22Rv1 (cell line): Measurements from ENCODE around the gene RNU6-8.

Source experiments
- H3K27ac ChIP-seq: fragments of 450-650 bp; 2 replicates; pipeline ENCODE4 v1.5.1; 2017
- CTCF ChIP-seq: fragments of 450-650 bp; IDR thresholded peaks from 2 replicates; pipeline ENCODE4 v1.5.1; 2017; ENCODE audit warnings: mild to moderate bottlenecking
- ZFX ChIP-seq: fragments of 450-650 bp; IDR thresholded peaks from 2 replicates; pipeline ENCODE4 v1.6.1; 2017; ENCODE audit warnings: antibody characterized with exemption, borderline replicate concordance

RNU6-8 gene

GRCh38 chr14:32224737-32225377, 21.8 kb upstream of the RNU6-8 start:
- no peak overlapping the region for H3K27ac ChIP-seq
- peak; percentile 18; the same call in 1 of the 2 replicates for TF ChIP-seq CTCF
- no peak for TF ChIP-seq ZFX

GRCh38 chr14:32217301-32217700, 14.2 kb upstream of the RNU6-8 start:
- TF ChIP-seq CTCF: no peak
- no peak overlapping the region for H3K27ac ChIP-seq

DNA sequence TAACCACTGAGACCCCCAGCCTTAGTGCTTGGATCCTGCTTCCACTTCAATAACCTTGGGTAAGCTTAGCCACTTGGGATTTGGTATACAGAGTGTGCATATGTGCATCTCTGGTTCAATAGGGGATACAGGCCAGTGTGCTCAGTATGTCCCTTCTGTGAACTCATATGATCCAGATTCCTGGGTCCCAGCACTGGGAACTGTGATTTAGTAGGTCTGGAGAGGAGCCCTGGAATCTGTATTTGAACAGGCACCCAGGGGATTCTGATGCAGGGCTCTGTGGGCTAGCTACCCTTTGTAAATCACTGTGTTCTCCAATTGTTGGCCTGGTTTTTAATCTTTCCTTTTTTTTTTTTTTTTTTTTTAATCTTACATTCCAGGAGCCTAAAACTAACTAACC, 9.8 kb upstream of the RNU6-8 start:
- no peak overlapping the region for H3K27ac ChIP-seq
- TF ChIP-seq ZFX: no peak
- TF ChIP-seq CTCF: no peak

- H3K27ac ChIP-seq: no peak overlapping the region
- no peak for TF ChIP-seq ZFX
- no peak for TF ChIP-seq CTCF
These were observed 8.0 kb upstream of the RNU6-8 start for GRCh38 chr14:32211068-32211404.

DNA sequence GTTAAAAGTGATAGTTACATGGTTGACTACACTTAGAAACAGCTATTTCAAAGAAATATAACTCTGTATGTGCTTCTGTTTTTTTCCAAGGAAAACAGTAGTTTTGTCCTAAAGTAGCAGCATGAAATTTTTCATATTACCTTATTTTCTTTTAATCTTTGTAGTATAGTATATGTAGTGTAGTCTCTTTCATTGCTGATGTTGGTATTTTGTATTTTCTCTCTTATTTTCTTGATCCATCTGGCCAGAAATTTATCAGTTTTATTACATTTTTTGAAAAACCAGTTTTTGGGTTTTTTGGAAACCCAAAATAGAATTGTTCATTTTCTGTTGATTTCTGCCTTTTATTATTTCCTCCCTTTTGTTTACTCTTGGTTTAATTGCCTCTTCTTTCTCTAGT, 6.4 kb upstream of the RNU6-8 start:
- no peak for TF ChIP-seq CTCF
- no peak for TF ChIP-seq ZFX
- H3K27ac ChIP-seq: no peak overlapping the region

- no peak for TF ChIP-seq CTCF
- TF ChIP-seq ZFX: no peak
- H3K27ac ChIP-seq: no peak overlapping the region
These were observed 5.4 kb upstream of the RNU6-8 start for GRCh38 chr14:32208490-32208889.

GRCh38 chr14:32206552-32206951, 3.5 kb upstream of the RNU6-8 start:
- no peak for TF ChIP-seq CTCF
- TF ChIP-seq ZFX: no peak
- no peak overlapping the region for H3K27ac ChIP-seq
